ENCODE measurements around the gene ALKBH1.

GRCh38 chr14:77717608-77718305 is 9.9 kb upstream of the ALKBH1 start:
- TF ChIP-seq CTCF (IDR thresholded peaks at IDR 0.05; ENCODE audit: insufficient read depth, low read length, poor library complexity, severe bottlenecking) (no peak), EZH2phosphoT487 (conservative IDR thresholded peaks at IDR 0.05; ENCODE audit: low read length) (no peak)

All from SU-DHL-6 (cell line).